Esophagus squamous epithelium (tissue), 5 donors: ENCODE results near the gene SUGP1. TPM values are rescaled to one million over a fixed set of nuclear protein-coding genes. Genes with fewer than 3 reads are reported as not detected.
"Not testable (repeated sequence)": the region's sequence is repeated elsewhere in the genome, so short reads cannot be mapped to it uniquely, and the experiment has no call there.

Experiments used
- DNase-seq: peaks from one replicate; lab custom pipeline; 2025; lab: John Stamatoyannopoulos, UW
- H3K27ac ChIP-seq, 4 donors: fragments of 200-600 bp; sonication (generic); one replicate each; pipeline ENCODE4 v1.5.1; 2016 to 2019; ENCODE audit warnings: mild to moderate bottlenecking in 1 of 4
- H3K27me3 ChIP-seq, 4 donors: fragments of 200-600 bp; sonication (generic); 1 replicate in 3 of 4; 2 replicates in 1 of 4; pipeline versions ENCODE4 v1.5.1 to v1.6.0; 2017 to 2021; ENCODE audit warnings: antibody characterized with exemption in 1 of 4
- H3K36me3 ChIP-seq, 3 donors: fragments of 200-600 bp; sonication (generic); one replicate each; pipeline ENCODE4 v1.5.1; 2016 to 2019
- H3K4me1 ChIP-seq, 3 donors: fragments of 200-600 bp; sonication (generic); one replicate each; pipeline ENCODE4 v1.5.1; 2017 to 2019
- H3K4me3 ChIP-seq, 4 donors: fragments of 200-600 bp; sonication (generic); 1 replicate in 3 of 4; 2 replicates in 1 of 4; pipeline ENCODE4 v1.5.1; 2016 to 2019; ENCODE audit warnings: mild to moderate bottlenecking in 2 of 4, moderate library complexity in 1 of 4
- H3K9me3 ChIP-seq, 3 donors: fragments of 200-600 bp; sonication (generic); one replicate each; pipeline ENCODE4 v1.5.1; 2016 to 2019
- CTCF ChIP-seq, 6 experiments: fragments of 450-650 bp in 4 of 6; fragments of 200-600 bp in 2 of 6; sonication (generic) in 2 of 6; IDR thresholded peaks; one replicate each; pipeline ENCODE4 v1.5.1; 2016 to 2019; ENCODE audit warnings: antibody characterized with exemption in 6 of 6, mild to moderate bottlenecking in 4 of 6, moderate library complexity in 4 of 6
- POLR2A ChIP-seq, 4 donors: fragments of 450-650 bp; IDR thresholded peaks; one replicate each; pipeline ENCODE4 v1.6.1; 2017; ENCODE audit warnings: antibody characterized with exemption in 4 of 4, mild to moderate bottlenecking in 4 of 4, moderate library complexity in 3 of 4
- WGBS, 2 donors: methylation state at CpG; one replicate each; pipeline ENCODE4 v1.1.5; 2018; 5-methylcytosine and 5-hydroxymethylcytosine counted together
- intact Hi-C: fragments of 100-400 bp; cut with DNase I; formaldehyde crosslinking; loops from one replicate; pipeline ENCODE4 v1.15.0; 2022
- total RNA-seq, 4 donors: library from RNA; depleted of rRNA; stranded (reverse); fragments of >200 nt; gene quantifications; one replicate each; pipeline ENCODE4 v1.1.0, GENCODE V29; 2016
- donor health status: DM: yes; HTN: yes; CAD: no.

Gene SUGP1
- total RNA-seq, 4 donors from 2014 or later = 31.0 to 47.4 (median 32.3) TPM

- intact Hi-C loops = no loop called here
- 84 to 100% methylated on average over 6 to 30 of the region's 72 CpGs for WGBS, 2 donors
- no peak overlapping the region for H3K27ac ChIP-seq
- TF ChIP-seq CTCF (IDR thresholded peaks at IDR 0.05) (no peak), POLR2A (IDR thresholded peaks at IDR 0.05) (no peak)
- peaks cover 7 to 11% (median 7%) of the 10 kb centered on the region in 3 donors for H3K4me1 ChIP-seq
- peaks cover 0 to 97% (median 15%) of the 10 kb centered on the region in 4 donors for H3K27me3 ChIP-seq
- DNase-seq = no peak
- peaks cover 0 to 5% (median 0%) of the 10 kb centered on the region in 3 donors for H3K9me3 ChIP-seq
- H3K4me3 ChIP-seq = no peak overlapping the region
- no peaks in the 10 kb centered on the region for H3K36me3 ChIP-seq
Observed at GRCh38 chr19:19257836-19258588, 62.3 kb downstream of the SUGP1 start.

- H3K27ac ChIP-seq = no peak overlapping the region
- TF ChIP-seq CTCF (IDR thresholded peaks at IDR 0.05) = no peak
- TF ChIP-seq POLR2A (IDR thresholded peaks at IDR 0.05) = no peak
- no peaks in the 10 kb centered on the region for H3K36me3 ChIP-seq
- H3K4me1 ChIP-seq = peaks cover 7 to 11% (median 7%) of the 10 kb centered on the region in 3 donors
- no peak overlapping the region for H3K4me3 ChIP-seq
- intact Hi-C loops = no loop called here
- peaks cover 0 to 5% (median 0%) of the 10 kb centered on the region in 3 donors for H3K9me3 ChIP-seq
- 43 to 75% methylated on average over 7 to 12 of the region's 14 CpGs for WGBS, 2 donors
- peaks cover 0 to 97% (median 7%) of the 10 kb centered on the region in 4 donors for H3K27me3 ChIP-seq
- DNase-seq = no peak
Observed at GRCh38 chr19:19257137-19257536, 63.2 kb downstream of the SUGP1 start.

GRCh38 chr19:19256072-19256969, 64.0 kb downstream of the SUGP1 start:
- peaks cover 0 to 97% (median 4%) of the 10 kb centered on the region in 4 donors for H3K27me3 ChIP-seq
- no peaks in the 10 kb centered on the region for H3K36me3 ChIP-seq
- H3K9me3 ChIP-seq = peaks cover 0 to 5% (median 0%) of the 10 kb centered on the region in 3 donors
- H3K4me1 ChIP-seq = peaks cover 2 to 5% (median 3%) of the 10 kb centered on the region in 3 donors
- no peak overlapping the region for H3K4me3 ChIP-seq
- DNase-seq = no peak
- no peak overlapping the region for H3K27ac ChIP-seq
- intact Hi-C loops = no loop called here
- TF ChIP-seq CTCF (IDR thresholded peaks at IDR 0.05) (no peak), POLR2A (IDR thresholded peaks at IDR 0.05) (no peak)
- WGBS, 2 donors = 26 to 62% methylated on average over 6 to 14 of the region's 17 CpGs

GRCh38 chr19:19253409-19253808, 66.9 kb downstream of the SUGP1 start:
- H3K36me3 ChIP-seq, H3K27ac ChIP-seq, intact Hi-C loops, H3K4me3 ChIP-seq, H3K9me3 ChIP-seq, DNase-seq, H3K4me1 ChIP-seq: not testable (repeated sequence)
- 84 to 98% methylated on average over 3 to 5 of the region's 6 CpGs for WGBS, 2 donors
- H3K27me3 ChIP-seq = peaks cover 0 to 90% (median 2%) of the 10 kb centered on the region in 4 donors

- WGBS, 2 donors = 46 to 61% methylated on average over 5 of the region's 5 CpGs
- TF ChIP-seq POLR2A (IDR thresholded peaks at IDR 0.05) (no peak), CTCF (IDR thresholded peaks at IDR 0.05) (no peak)
- no peak overlapping the region for H3K27ac ChIP-seq
- peaks cover 0 to 60% (median 2%) of the 10 kb centered on the region in 4 donors for H3K27me3 ChIP-seq
- H3K4me3 ChIP-seq = no peak overlapping the region
- intact Hi-C loops = no loop called here
- no peaks in the 10 kb centered on the region for H3K4me1 ChIP-seq
- no peaks in the 10 kb centered on the region for H3K9me3 ChIP-seq
- no peak for DNase-seq
- no peaks in the 10 kb centered on the region for H3K36me3 ChIP-seq
Observed at GRCh38 chr19:19250196-19250801, 70.0 kb downstream of the SUGP1 start.
